DOHH2 (cell line): Measurements from ENCODE around the gene TOB1.

Experiments
- H3F3A ChIP-seq: fragments of 200-600 bp; sonication (generic), shearing (Covaris generic); 2 replicates; pipeline ENCODE4 v1.6.0; 2016; ENCODE audit warnings: antibody characterized with exemption, mild to moderate bottlenecking; ENCODE audit not compliant: control insufficient read depth, insufficient read depth
- H3K27ac ChIP-seq: fragments of 200-600 bp; sonication (generic); 2 replicates; pipeline ENCODE4 v1.5.1; 2014; ENCODE audit warnings: low read depth, mild to moderate bottlenecking, low read length, moderate library complexity
- H3K27me3 ChIP-seq: fragments of 200-600 bp; sonication (generic); 2 replicates; pipeline ENCODE4 v1.6.1; 2014; ENCODE audit warnings: mild to moderate bottlenecking, low read length, mixed read lengths; ENCODE audit not compliant: control insufficient read depth
- H3K36me3 ChIP-seq: fragments of 200-600 bp; sonication (generic); 2 replicates; pipeline ENCODE4 v1.6.1; 2014; ENCODE audit warnings: mild to moderate bottlenecking, low read length, moderate library complexity, mixed read lengths; ENCODE audit not compliant: control insufficient read depth
- H3K4me1 ChIP-seq: fragments of 200-600 bp; sonication (generic); 2 replicates; pipeline ENCODE4 v1.6.1; 2014; ENCODE audit warnings: mild to moderate bottlenecking, low read length, mixed read lengths; ENCODE audit not compliant: control insufficient read depth
- H3K4me2 ChIP-seq: fragments of 200-600 bp; sonication (generic); 2 replicates; pipeline ENCODE4 v1.6.0; 2014; ENCODE audit warnings: mild to moderate bottlenecking, low read length, moderate library complexity
- H3K4me3 ChIP-seq: fragments of 200-600 bp; sonication (generic); 2 replicates; pipeline ENCODE4 v1.5.1; 2014; ENCODE audit warnings: mild to moderate bottlenecking, low read length, mixed read lengths
- H3K79me2 ChIP-seq: fragments of 200-600 bp; sonication (generic); 2 replicates; pipeline ENCODE4 v1.6.1; 2014; ENCODE audit warnings: mild to moderate bottlenecking, low read length, mixed read lengths; ENCODE audit not compliant: control insufficient read depth
- H3K9me2 ChIP-seq: fragments of 200-600 bp; sonication (generic); replicated peaks from 2 replicates; pipeline ENCODE4 v1.6.1; 2014; ENCODE audit warnings: mild to moderate bottlenecking, low read length, mixed read lengths; ENCODE audit not compliant: control insufficient read depth
- H3K9me3 ChIP-seq: fragments of 200-600 bp; sonication (generic); 2 replicates; pipeline ENCODE4 v1.6.1; 2014; ENCODE audit warnings: antibody characterized with exemption, low read length, mixed read lengths; ENCODE audit not compliant: control insufficient read depth, insufficient read depth
- H4K20me1 ChIP-seq: fragments of 200-600 bp; sonication (generic); 2 replicates; pipeline ENCODE4 v1.6.0; 2014; ENCODE audit warnings: low read depth, mild to moderate bottlenecking, antibody characterized with exemption, low read length, moderate library complexity; ENCODE audit not compliant: control insufficient read depth, insufficient read depth
- EZH2phosphoT487 ChIP-seq: fragments of 200-600 bp; sonication (generic); IDR thresholded peaks from 2 replicates; pipeline ENCODE4 v1.6.1; 2017; ENCODE audit warnings: borderline replicate concordance, mild to moderate bottlenecking, antibody characterized with exemption, low read length, moderate library complexity, mixed read lengths
- TF ChIP-seq, protein P1 (sequence below): fragments of 200-600 bp; sonication (generic); IDR thresholded peaks from one replicate; pipeline ENCODE4 v1.5.1; 2014; ENCODE audit warnings: antibody characterized with exemption, mild to moderate bottlenecking, low read depth, low read length; ENCODE audit not compliant: poor library complexity, severe bottlenecking

TOB1 gene

DNA sequence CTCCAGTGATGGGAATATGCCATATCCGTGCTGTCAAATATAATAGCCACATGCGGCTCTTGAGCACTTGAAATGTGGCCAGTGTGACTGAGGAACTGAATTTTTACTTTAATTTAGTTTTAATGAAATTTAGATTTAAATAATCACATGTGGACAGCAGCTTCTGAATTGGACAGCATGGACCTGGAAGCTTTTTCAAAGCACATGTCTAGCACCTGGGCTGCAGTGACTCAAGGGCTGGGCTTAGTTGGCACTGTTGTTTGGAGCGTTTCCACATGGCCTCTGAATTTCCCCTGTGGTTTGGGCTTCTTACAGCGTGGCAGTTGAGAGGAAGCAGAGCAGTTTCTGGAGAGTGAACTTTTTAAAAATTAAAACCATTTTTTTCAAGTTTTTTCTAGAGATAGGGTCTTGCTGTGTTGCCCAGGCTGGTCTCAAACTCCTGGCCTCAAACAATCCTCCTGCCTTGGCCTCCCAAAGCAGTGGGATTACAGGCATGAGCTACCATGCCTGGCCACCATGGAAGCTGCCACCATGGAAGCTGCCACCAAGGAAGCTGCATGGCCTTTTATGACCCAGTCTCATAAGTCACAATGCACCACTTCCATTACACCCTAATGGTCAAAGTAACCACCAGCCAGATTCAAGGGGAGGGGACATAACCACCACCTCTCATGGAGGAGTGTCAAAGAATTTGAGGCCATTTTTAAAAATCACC, 6.7 kb upstream of the TOB1 start:
- Histone ChIP-seq H3F3A (no peaks in the 10 kb centered on the region; the same call in 1 of the 2 replicates), H3K4me1 (peaks cover 25% of the 10 kb centered on the region), H3K27ac (no peak overlapping the region), H3K9me2 (no peaks in the 10 kb centered on the region), H3K4me3 (no peak overlapping the region), H3K4me2 (no peak overlapping the region), H4K20me1 (no peaks in the 10 kb centered on the region), H3K36me3 (no peaks in the 10 kb centered on the region), H3K79me2 (peaks cover 7% of the 10 kb centered on the region), H3K27me3 (no peaks in the 10 kb centered on the region), H3K9me3 (no peaks in the 10 kb centered on the region)
- TF ChIP-seq EZH2phosphoT487, result no peak
- TF ChIP-seq, protein P1, sequence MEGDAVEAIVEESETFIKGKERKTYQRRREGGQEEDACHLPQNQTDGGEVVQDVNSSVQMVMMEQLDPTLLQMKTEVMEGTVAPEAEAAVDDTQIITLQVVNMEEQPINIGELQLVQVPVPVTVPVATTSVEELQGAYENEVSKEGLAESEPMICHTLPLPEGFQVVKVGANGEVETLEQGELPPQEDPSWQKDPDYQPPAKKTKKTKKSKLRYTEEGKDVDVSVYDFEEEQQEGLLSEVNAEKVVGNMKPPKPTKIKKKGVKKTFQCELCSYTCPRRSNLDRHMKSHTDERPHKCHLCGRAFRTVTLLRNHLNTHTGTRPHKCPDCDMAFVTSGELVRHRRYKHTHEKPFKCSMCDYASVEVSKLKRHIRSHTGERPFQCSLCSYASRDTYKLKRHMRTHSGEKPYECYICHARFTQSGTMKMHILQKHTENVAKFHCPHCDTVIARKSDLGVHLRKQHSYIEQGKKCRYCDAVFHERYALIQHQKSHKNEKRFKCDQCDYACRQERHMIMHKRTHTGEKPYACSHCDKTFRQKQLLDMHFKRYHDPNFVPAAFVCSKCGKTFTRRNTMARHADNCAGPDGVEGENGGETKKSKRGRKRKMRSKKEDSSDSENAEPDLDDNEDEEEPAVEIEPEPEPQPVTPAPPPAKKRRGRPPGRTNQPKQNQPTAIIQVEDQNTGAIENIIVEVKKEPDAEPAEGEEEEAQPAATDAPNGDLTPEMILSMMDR, result no peak

GRCh38 chr17:50871898-50872297, 5.7 kb upstream of the TOB1 start:
- no peak overlapping the region for H3K4me3 ChIP-seq

DNA sequence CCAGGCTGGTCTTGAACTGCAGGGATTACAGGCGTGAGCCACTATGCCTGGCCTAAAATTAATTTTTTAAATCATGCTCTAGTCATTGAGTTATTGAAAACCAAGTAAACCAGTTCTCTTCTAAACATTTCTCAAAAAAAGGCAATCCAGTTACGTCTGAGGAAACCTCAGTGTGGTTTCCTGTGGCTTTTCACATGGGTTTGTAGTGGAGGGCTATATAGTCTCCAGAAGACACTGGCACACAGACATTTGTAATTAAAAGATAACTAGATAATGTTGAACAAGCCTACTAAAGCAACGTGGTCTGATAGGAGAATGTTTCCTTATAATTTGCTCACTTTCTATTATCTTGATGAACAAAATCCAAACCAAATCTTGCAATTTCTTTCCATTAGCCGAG, 5.2 kb upstream of the TOB1 start:
- H4K20me1 ChIP-seq, result no peaks in the 10 kb centered on the region
- peaks cover 3% of the 10 kb centered on the region; the same call in 1 of the 2 replicates for H3K36me3 ChIP-seq
- H3K4me3 ChIP-seq, result no peak overlapping the region
- 0 out of 2 replicates have a peak overlapping the region, but pooled peaks have one; percentile 15 for H3K4me2 ChIP-seq
- peaks cover 12% of the 10 kb centered on the region for H3K79me2 ChIP-seq
- TF ChIP-seq, protein P1, result no peak
- H3F3A ChIP-seq, result peaks cover 3% of the 10 kb centered on the region
- peaks cover 27% of the 10 kb centered on the region for H3K4me1 ChIP-seq
- H3K27ac ChIP-seq, result no peak overlapping the region
- no peaks in the 10 kb centered on the region for H3K9me2 ChIP-seq
- no peaks in the 10 kb centered on the region for H3K27me3 ChIP-seq
- no peaks in the 10 kb centered on the region for H3K9me3 ChIP-seq

More at GRCh38 chr17:50871898-50872297, 5.7 kb upstream of the TOB1 start:
- Histone ChIP-seq H3K79me2 (peaks cover 12% of the 10 kb centered on the region), H3K27me3 (no peaks in the 10 kb centered on the region), H3K9me3 (no peaks in the 10 kb centered on the region), H3K4me1 (peaks cover 27% of the 10 kb centered on the region), H4K20me1 (no peaks in the 10 kb centered on the region), H3K9me2 (no peaks in the 10 kb centered on the region), H3K36me3 (peaks cover 2% of the 10 kb centered on the region; the same call in 1 of the 2 replicates), H3F3A (no peaks in the 10 kb centered on the region; the same call in 1 of the 2 replicates), H3K27ac (no peak overlapping the region), H3K4me2 (no peak overlapping the region)
- no peak for TF ChIP-seq EZH2phosphoT487
- TF ChIP-seq, protein P1, result no peak
